GM12874 (cell line): Measurements from ENCODE around the gene PHACTR1.

Source experiments
- CTCF ChIP-seq: IDR thresholded peaks from 2 replicates; pipeline ENCODE4 v1.5.1; 2011; ENCODE audit warnings: low read depth, mild to moderate bottlenecking, control low read depth, low read length, moderate library complexity; ENCODE audit not compliant: insufficient read depth

Gene PHACTR1

GRCh38 chr6:13177664-13178063 lies 461.1 kb downstream of the PHACTR1 start:
- no peak for TF ChIP-seq CTCF

- TF ChIP-seq CTCF = no peak
Measured at GRCh38 chr6:13178107-13178506, 461.5 kb downstream of the PHACTR1 start.

- no peak for TF ChIP-seq CTCF
Measured at GRCh38 chr6:13180538-13180937, 464.0 kb downstream of the PHACTR1 start.

- TF ChIP-seq CTCF = no peak
Measured at GRCh38 chr6:13181393-13181792, 464.8 kb downstream of the PHACTR1 start.

- no peak for TF ChIP-seq CTCF
Measured at GRCh38 chr6:13183415-13184088, 467.0 kb downstream of the PHACTR1 start.

- no peak for TF ChIP-seq CTCF
Measured at GRCh38 chr6:13184089-13184468, 467.5 kb downstream of the PHACTR1 start.

GRCh38 chr6:13184547-13184946 lies 468.0 kb downstream of the PHACTR1 start:
- TF ChIP-seq CTCF = no peak
